ENCODE measurements around the gene ATP13A2.
A peak's percentile ranks its signal among the peaks of the same experiment; 100 is the strongest.

Gene ATP13A2, protein sequence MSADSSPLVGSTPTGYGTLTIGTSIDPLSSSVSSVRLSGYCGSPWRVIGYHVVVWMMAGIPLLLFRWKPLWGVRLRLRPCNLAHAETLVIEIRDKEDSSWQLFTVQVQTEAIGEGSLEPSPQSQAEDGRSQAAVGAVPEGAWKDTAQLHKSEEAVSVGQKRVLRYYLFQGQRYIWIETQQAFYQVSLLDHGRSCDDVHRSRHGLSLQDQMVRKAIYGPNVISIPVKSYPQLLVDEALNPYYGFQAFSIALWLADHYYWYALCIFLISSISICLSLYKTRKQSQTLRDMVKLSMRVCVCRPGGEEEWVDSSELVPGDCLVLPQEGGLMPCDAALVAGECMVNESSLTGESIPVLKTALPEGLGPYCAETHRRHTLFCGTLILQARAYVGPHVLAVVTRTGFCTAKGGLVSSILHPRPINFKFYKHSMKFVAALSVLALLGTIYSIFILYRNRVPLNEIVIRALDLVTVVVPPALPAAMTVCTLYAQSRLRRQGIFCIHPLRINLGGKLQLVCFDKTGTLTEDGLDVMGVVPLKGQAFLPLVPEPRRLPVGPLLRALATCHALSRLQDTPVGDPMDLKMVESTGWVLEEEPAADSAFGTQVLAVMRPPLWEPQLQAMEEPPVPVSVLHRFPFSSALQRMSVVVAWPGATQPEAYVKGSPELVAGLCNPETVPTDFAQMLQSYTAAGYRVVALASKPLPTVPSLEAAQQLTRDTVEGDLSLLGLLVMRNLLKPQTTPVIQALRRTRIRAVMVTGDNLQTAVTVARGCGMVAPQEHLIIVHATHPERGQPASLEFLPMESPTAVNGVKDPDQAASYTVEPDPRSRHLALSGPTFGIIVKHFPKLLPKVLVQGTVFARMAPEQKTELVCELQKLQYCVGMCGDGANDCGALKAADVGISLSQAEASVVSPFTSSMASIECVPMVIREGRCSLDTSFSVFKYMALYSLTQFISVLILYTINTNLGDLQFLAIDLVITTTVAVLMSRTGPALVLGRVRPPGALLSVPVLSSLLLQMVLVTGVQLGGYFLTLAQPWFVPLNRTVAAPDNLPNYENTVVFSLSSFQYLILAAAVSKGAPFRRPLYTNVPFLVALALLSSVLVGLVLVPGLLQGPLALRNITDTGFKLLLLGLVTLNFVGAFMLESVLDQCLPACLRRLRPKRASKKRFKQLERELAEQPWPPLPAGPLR

DNA sequence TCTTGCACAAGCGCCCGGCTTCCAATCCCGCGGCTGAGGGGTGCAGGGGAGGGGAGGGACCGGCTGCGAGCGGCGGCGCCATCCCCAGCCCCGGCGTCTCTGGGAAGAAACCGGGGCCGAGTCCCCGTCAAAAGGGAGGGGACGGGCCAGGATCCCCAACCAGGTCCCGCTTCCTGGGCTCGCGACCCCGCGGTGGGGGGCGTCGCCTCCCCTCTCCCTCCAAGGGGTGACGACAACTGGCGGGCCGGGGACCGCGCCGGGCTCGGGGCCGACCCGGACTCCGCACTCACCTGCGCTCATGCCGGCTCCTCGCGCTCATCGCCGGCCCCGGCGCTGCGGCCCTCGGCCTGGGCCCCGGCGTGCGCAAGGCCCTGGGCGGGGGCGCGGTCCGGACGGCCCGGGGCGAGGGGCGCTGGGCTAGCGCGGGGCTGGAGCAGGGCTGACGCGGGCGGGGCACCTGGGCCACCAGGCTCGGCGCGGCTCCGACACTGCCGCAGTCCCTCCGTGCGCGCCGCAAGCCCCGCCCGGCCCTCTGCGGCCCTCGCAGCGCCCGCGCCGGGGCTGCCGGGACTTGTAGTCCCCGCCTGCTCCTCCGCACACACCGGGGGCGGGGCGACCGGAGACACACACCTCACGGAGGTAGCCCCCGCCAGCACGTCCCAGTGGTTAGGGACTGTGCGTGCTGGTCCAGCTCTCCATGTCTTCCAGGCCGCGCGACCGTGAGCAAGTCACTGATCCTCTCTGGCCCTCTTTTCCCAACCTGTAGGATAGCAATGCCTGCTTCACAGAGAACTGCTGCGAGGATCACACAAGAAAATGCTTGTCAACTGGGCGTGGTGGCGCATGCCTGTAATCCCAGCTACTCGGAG lies at the start of gene ATP13A2:
ATP13A2 (minus strand) TSS at position 490 of the 869 bp plus-strand sequence; CDS start at position 300, 190 bp downstream.
- Mint-ChIP-seq H3K36me3 (no peaks in the 10 kb centered on the region), H3K4me3 (peak within 1 kb of the TSS; percentile 85), H3K27me3 (no peaks in the 10 kb centered on the region), H3K9me3 (ENCODE audit: low read depth) (no peaks in the 10 kb centered on the region), H3K27ac (peak within 1 kb of the TSS; percentile 75), H3K4me1 (ENCODE audit: low read depth) (peaks cover 16% of the 10 kb centered on the region)

DNA sequence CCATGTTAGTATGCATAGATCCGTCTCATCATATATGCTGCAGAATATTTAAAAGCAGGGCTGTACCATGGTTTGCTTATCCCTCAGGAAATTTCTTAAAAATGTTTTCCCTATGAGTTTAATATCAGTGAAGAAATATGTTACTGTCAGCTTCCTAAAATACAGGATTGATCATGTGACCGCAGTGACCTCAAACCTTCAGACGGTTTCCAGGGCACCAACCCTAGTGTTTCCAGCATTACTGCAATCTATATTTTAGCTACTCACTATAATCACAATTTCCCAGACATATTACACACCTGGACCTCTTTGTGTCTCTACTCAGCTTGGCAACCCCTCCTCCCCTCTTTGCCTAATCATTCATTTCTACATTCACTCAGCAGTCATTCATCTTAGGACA lies 49.8 kb upstream of the ATP13A2 start:
- H3K4me1 Mint-ChIP-seq (ENCODE audit: low read depth), result peaks cover 4% of the 10 kb centered on the region
- H3K27me3 Mint-ChIP-seq, result peaks cover 3% of the 10 kb centered on the region
- H3K27ac Mint-ChIP-seq, result no peak overlapping the region
- H3K9me3 Mint-ChIP-seq (ENCODE audit: low read depth), result no peaks in the 10 kb centered on the region
- no peaks in the 10 kb centered on the region for H3K36me3 Mint-ChIP-seq
- H3K4me3 Mint-ChIP-seq, result no peak overlapping the region

DNA sequence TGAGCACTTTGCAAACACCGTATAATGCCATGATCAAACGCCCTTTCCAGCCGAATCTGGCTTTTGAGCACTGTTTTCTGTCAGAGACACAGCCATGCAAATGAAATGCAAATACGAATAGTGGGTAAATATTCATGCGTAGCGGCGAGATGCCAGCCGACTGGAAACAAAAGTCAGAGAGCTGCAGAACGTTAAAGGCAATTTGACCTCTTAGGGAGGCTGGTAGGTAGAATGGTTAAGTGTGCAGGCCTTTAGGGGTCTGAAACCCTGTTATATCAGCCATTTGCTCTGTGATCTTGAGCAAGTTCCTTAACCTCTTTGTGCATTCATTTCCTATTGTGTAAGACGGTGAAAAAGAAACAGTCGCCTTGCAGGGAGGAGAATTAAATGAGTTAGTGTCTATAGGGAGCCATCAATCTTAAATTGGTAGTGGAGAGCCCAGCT lies 48.6 kb upstream of the ATP13A2 start:
- Mint-ChIP-seq H3K36me3 (no peaks in the 10 kb centered on the region), H3K27ac (no peak overlapping the region), H3K4me3 (no peak overlapping the region), H3K9me3 (ENCODE audit: low read depth) (no peaks in the 10 kb centered on the region), H3K27me3 (peaks cover 3% of the 10 kb centered on the region), H3K4me1 (ENCODE audit: low read depth) (peaks cover 4% of the 10 kb centered on the region)

DNA sequence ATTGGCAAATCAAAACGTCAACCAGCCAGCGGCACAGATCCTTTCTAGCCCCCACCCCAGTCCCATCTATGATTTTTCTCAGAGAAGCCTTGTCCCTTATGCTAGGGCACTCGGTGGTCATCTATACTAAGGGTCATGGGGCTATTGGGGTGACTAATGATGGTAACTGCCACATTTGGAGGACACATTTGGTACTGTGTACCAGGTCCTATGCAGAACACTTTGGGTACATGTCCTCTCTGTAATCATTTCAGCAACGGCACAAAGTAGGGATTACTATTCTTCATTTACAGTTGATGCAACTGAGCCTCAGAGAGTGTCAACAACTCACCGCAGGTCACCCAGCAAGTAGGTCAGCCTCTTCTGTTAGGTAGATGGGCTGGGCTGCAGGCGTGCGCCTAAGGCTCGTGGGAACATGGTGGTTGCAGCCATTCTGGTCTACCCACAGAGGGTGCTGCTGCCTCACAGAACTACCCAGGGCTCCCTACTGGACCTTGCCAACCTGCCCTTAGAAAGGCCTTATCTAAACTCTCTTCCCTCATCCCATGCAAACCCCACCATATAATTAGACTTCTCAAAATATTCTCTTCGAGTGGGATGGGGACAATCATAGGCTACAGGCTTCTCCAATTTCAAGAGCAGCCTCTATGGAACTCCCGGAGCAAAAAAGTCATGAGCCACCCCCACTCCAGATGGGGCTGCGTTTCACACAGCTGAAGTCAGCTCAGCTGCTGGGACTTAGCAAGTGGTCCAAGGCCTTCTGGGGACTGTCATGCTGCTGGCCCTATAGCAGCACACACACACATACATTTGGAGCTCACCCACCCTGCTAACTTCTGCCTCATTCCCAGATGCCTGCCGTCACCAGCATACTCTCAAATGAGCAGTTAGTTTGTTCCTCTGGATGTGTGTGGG lies 47.9 kb upstream of the ATP13A2 start:
- Mint-ChIP-seq H3K27me3 (peaks cover 3% of the 10 kb centered on the region), H3K27ac (no peak overlapping the region), H3K9me3 (ENCODE audit: low read depth) (no peaks in the 10 kb centered on the region), H3K36me3 (no peaks in the 10 kb centered on the region), H3K4me1 (ENCODE audit: low read depth) (peaks cover 4% of the 10 kb centered on the region), H3K4me3 (no peak overlapping the region)

DNA sequence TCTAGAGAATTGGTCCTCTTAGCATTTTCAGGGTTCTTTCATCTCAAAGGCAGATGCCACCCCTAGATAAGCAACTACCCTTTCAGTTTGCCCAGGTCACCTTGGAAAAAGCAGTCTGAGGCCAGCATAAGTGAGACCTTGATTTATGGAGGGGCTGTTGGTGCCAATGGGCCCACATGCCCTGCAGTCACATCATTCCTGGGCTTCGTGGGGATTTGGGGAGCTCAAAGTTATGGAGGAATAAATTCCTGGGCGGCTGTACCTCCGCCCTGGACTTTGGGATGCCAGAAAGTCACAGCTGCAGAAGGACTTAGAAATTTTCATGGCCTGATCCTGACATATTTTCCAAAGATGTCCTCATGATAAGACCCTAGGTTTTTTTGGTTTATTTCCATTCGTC lies 44.8 kb upstream of the ATP13A2 start:
- Mint-ChIP-seq H3K9me3 (ENCODE audit: low read depth) (no peaks in the 10 kb centered on the region), H3K27ac (no peak overlapping the region), H3K4me1 (ENCODE audit: low read depth) (peaks cover 15% of the 10 kb centered on the region), H3K36me3 (no peaks in the 10 kb centered on the region), H3K4me3 (no peak overlapping the region), H3K27me3 (peaks cover 3% of the 10 kb centered on the region)

DNA sequence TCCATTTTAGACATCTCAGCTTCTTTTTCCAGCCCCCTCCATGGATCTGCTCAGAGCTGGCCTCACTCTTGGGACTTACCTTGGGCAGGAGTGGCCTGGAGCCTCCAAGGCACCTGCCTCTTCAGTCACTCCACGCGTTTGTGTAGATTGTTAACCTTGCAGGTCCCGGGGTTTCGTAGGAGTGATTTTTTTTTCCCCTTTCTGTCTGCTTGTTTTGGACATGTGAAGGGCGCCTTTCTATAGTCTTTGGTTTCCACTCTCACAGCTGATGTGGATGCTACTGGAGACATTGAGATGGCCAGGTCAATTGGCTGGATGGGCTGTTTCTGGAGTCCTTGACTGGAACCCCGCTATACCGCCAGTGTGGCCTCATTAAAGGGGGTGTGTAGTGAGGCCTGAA lies 44.1 kb upstream of the ATP13A2 start:
- H3K4me3 Mint-ChIP-seq, result peak overlapping the region; percentile 57
- no peak overlapping the region for H3K27ac Mint-ChIP-seq
- peaks cover 22% of the 10 kb centered on the region for H3K4me1 Mint-ChIP-seq (ENCODE audit: low read depth)
- H3K36me3 Mint-ChIP-seq, result no peaks in the 10 kb centered on the region
- no peaks in the 10 kb centered on the region for H3K9me3 Mint-ChIP-seq (ENCODE audit: low read depth)
- peaks cover 3% of the 10 kb centered on the region for H3K27me3 Mint-ChIP-seq

DNA sequence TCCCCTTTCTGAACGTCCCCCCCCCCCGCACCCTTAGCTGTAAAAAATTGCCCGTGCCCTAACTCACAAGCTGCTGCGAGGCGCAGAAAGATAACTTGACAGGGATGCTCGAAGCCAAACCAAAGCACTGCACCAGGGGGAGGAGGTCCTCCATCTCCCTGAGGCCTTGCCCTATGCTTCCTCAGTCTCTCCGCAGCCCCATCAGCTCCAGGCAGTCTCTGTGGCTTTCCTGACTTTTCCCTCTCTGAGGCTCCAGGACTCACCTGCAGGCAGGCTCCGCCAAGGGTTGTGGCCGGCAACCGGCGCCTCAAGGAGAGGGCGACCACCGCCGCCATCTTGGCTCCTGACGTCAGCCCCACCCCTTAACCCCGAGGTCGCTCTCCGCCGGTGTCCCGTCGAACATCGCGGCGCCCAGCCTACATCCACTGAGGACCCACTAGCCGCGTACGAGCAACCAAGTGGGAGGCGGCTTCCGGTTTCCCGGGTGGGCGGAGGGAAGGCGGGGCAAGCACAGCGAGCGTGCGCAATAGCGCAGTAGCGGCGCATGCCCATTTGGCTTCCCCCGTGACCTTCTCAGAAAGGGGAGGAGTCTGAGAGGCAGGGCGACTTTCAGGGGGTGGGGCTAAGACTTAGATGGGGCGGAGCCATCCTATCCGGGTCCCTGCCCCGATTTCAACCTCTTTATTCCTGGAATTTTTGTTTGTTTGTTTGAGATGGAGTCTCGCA lies 42.1 kb upstream of the ATP13A2 start, which contains the start of gene SDHB:
SDHB (minus strand) TSS at position 348 of the 726 bp plus-strand sequence; CDS start at position 335, 13 bp downstream.
- Mint-ChIP-seq H3K4me1 (ENCODE audit: low read depth) (peaks cover 24% of the 10 kb centered on the region), H3K4me3 (peak within 1 kb of the TSS; percentile 99), H3K27me3 (no peaks in the 10 kb centered on the region), H3K9me3 (ENCODE audit: low read depth) (no peaks in the 10 kb centered on the region), H3K27ac (peak within 1 kb of the TSS; percentile 97), H3K36me3 (no peaks in the 10 kb centered on the region)

DNA sequence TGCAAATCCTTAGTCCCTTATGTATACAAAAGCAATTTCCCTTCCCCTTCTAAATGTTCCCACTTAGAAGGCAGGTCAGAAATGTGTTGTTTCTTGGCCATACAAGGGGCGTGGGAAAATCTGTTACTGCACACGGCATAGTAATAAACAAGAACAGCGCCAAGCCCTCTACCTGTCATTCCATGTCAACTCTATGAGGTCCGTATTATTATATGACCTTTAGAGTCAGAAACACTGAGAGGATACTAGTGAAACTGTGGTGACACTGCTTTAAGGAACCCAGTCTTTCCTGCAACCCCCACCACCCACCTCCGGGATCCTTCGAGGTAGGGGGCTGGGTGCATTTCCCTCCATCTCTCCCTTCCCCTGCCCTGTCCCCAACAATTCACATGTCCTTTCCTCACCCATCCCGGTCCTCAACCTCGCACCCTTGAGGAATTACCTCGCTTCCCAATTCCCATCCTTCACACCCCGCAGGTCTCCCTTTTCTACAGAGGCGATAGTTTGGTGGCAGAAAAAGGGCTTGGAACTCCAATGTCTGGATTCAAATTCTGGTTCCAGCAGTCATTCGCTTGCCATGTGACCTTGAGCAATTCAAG lies 41.5 kb upstream of the ATP13A2 start:
- no peaks in the 10 kb centered on the region for H3K36me3 Mint-ChIP-seq
- peaks cover 25% of the 10 kb centered on the region for H3K4me1 Mint-ChIP-seq (ENCODE audit: low read depth)
- H3K4me3 Mint-ChIP-seq, result peak overlapping the region; percentile 99
- no peaks in the 10 kb centered on the region for H3K9me3 Mint-ChIP-seq (ENCODE audit: low read depth)
- no peaks in the 10 kb centered on the region for H3K27me3 Mint-ChIP-seq
- peak overlapping the region; percentile 97 for H3K27ac Mint-ChIP-seq

DNA sequence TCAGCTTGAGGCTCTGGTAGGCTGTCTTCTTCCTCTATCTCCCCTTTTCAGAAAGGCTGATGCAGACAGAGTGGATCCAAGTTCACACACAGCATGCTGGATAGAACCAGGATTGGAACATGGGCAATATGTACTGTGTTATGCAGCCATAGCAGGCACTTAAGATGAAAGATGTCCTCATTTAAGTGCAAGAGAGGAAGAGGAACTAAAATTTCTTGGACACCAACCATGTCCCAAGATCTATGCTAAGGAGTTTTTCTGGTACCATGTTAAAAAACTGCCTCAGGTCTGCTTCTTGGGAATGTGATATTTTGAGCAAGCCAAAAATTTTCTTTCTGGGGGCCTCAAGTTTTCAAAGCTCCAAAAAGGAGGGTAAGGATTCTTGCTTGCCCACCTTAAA lies 40.9 kb upstream of the ATP13A2 start:
- Mint-ChIP-seq H3K9me3 (ENCODE audit: low read depth) (no peaks in the 10 kb centered on the region), H3K36me3 (no peaks in the 10 kb centered on the region), H3K27me3 (no peaks in the 10 kb centered on the region), H3K4me3 (peak overlapping the region; percentile 99), H3K27ac (peak overlapping the region; percentile 58), H3K4me1 (ENCODE audit: low read depth) (peaks cover 30% of the 10 kb centered on the region)

DNA sequence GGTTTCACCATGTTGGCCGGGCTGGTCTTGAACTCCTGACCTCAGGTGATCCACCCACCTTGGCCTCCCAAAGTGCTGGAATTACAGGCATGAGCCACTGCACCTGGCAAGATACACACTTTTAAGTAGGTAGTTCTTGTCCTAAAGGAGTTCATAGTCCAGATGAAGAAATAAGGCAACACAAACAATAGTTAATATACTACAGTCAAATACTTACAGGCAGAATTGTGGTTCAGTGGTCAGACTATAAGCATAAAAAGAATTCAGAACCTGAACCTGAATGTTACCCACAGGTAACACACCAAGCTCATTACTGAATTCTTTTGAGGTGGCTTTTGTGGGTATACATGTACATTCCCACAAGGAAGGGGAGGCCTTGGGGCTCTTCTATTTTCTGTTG lies 40.3 kb upstream of the ATP13A2 start:
- Mint-ChIP-seq H3K36me3 (no peaks in the 10 kb centered on the region), H3K4me3 (peak overlapping the region; percentile 99), H3K9me3 (ENCODE audit: low read depth) (no peaks in the 10 kb centered on the region), H3K27me3 (no peaks in the 10 kb centered on the region), H3K4me1 (ENCODE audit: low read depth) (peaks cover 30% of the 10 kb centered on the region), H3K27ac (no peak overlapping the region)

DNA sequence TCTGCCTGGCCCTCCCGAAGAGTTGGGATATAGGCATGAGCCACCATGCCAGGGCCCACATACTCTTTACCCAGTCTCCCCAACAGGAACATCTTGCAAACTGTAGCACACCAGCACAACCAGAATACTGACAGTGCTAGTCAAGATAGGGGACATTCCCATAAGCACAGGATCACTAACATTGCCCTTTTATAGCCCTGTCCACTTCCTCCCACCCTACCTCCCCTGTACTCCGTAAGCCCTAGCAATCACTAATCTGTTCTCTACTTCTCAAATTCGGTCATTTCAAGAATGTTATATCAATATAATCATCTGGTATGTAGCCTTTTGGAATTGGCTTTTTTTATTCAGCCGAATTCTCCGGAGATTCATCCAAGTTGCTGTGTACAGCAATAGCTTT lies 36.2 kb upstream of the ATP13A2 start:
- H3K9me3 Mint-ChIP-seq (ENCODE audit: low read depth), result no peaks in the 10 kb centered on the region
- H3K27ac Mint-ChIP-seq, result no peak overlapping the region
- peaks cover 35% of the 10 kb centered on the region for H3K4me1 Mint-ChIP-seq (ENCODE audit: low read depth)
- H3K36me3 Mint-ChIP-seq, result peaks cover 4% of the 10 kb centered on the region
- H3K27me3 Mint-ChIP-seq, result no peaks in the 10 kb centered on the region
- no peak overlapping the region for H3K4me3 Mint-ChIP-seq

DNA sequence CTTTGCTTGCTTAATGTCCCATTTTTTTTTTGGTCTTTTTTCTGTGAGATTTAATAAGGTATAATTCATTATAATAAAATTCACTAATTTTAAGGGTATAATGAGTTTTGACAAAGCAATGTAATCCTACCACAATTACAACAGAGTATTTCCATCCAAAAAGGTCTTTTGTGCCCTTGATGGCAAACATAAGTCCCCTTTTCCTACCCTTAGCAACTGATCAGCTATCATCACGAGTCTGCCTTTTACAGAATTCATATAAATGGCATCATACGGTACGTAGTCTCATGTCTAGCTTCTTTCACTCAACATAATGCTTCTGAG lies 34.6 kb upstream of the ATP13A2 start:
- Mint-ChIP-seq H3K9me3 (ENCODE audit: low read depth) (no peaks in the 10 kb centered on the region), H3K27ac (no peak overlapping the region), H3K27me3 (no peaks in the 10 kb centered on the region), H3K4me1 (ENCODE audit: low read depth) (peaks cover 25% of the 10 kb centered on the region), H3K36me3 (peaks cover 7% of the 10 kb centered on the region), H3K4me3 (peak overlapping the region; percentile 17)
